HepG2 (cell line): ENCODE measurements around the gene CCR9. TPM values are rescaled to one million over a fixed set of nuclear protein-coding genes. Genes with fewer than 3 reads are reported as not detected.
A peak's percentile ranks its signal among the peaks of the same experiment; 100 is the strongest.

Experiments
- ATAC-seq: fragments of 200-7000 bp; cut with Tn5 transposase; 3 replicates; pipeline ENCODE4 v1.9.1; 2020; ENCODE audit warnings: mild to moderate bottlenecking, moderate library complexity
- BruUV-seq: library from RNA; stranded (reverse); fragments of 400-500 nt; replicated peaks from 2 replicates; lab custom pipeline; 2021; lab: Mats Ljungman, UMichigan
- CTCF ChIA-PET: fragments of 300-600 bp; formaldehyde crosslinking; extraction: SDS; loops from one replicate; lab custom pipeline; 2021; ENCODE audit warnings: low total read pairs, inconsistent platforms, low intra/inter-chr PET ratio; lab: Yijun Ruan, JAX
- POLR2A ChIA-PET: fragments of 350-600 bp; sonication (Branson Sonifier 250); formaldehyde crosslinking; loops from one replicate; lab custom pipeline; 2020; ENCODE audit warnings: antibody characterized with exemption, inconsistent platforms; lab: Yijun Ruan, JAX
- DNase-seq: peaks from one replicate; pipeline ENCODE4 v3.0.0-alpha.2; 2015; ENCODE audit warnings: low spot score
- FAIRE-seq: peaks from 3 replicates; lab custom pipeline; 2011; peaks lifted over from hg19 to GRCh38; lab: Jason Lieb, UNC
- H2AFZ ChIP-seq: one replicate; pipeline ENCODE4 v1.6.1; 2011; ENCODE audit warnings: low read length, inconsistent platforms
- H3K27ac ChIP-seq: fragments of 300-600 bp; 3 replicates; pipeline ENCODE4 v1.8.0; 2011; ENCODE audit warnings: mixed run types, mild to moderate bottlenecking, mixed read lengths, low read length, inconsistent platforms; ENCODE audit not compliant: insufficient read depth; ENCODE audit errors: extremely low read length
- H3K27me3 ChIP-seq, 2 experiments: fragments of 200-600 bp in 1 of 2; 2 replicates in 1 of 2; 3 replicates in 1 of 2; pipeline versions ENCODE4 v1.6.0 to v1.8.0; 2011; ENCODE audit warnings: low read length in 2 of 2, mild to moderate bottlenecking in 2 of 2, moderate library complexity in 2 of 2, inconsistent platforms in 1 of 2; ENCODE audit not compliant: insufficient read depth in 2 of 2, control insufficient read depth in 1 of 2
- H3K36me3 ChIP-seq, 2 experiments: fragments of 200-600 bp in 1 of 2; replicated peaks in 1 of 2; 2 replicates in 1 of 2; 3 replicates in 1 of 2; pipeline versions ENCODE4 v1.5.1 to v1.8.0; 2011; ENCODE audit warnings: low read length in 2 of 2, inconsistent platforms in 1 of 2; ENCODE audit not compliant: insufficient read depth in 2 of 2, control insufficient read depth in 1 of 2
- H3K4me1 ChIP-seq: 2 replicates; pipeline ENCODE4 v1.5.1; 2012; ENCODE audit warnings: low read length, inconsistent platforms; ENCODE audit not compliant: insufficient read depth
- H3K4me2 ChIP-seq: 2 replicates; pipeline ENCODE4 v1.6.0; 2011; ENCODE audit warnings: low read depth, low read length, inconsistent platforms
- H3K4me3 ChIP-seq, 3 experiments: fragments of 200-600 bp in 1 of 3; sonication (generic), shearing (Covaris generic) in 1 of 3; replicated peaks in 1 of 3; 2 replicates each; pipeline ENCODE4 v1.5.1; 2011 to 2016; ENCODE audit warnings: low read length in 3 of 3, inconsistent platforms in 2 of 3, low read depth in 2 of 3, mild to moderate bottlenecking in 2 of 3, control low read depth in 1 of 3, mixed read lengths in 1 of 3; ENCODE audit not compliant: insufficient read depth in 1 of 3
- H3K79me2 ChIP-seq: one replicate; pipeline ENCODE4 v1.6.1; 2011; ENCODE audit warnings: low read length, inconsistent platforms; ENCODE audit not compliant: insufficient read depth
- H3K9ac ChIP-seq: 2 replicates; pipeline ENCODE4 v1.6.0; 2011; ENCODE audit warnings: mild to moderate bottlenecking, low read depth, low read length, inconsistent platforms; ENCODE audit not compliant: insufficient read depth
- H3K9me3 ChIP-seq: 2 replicates; pipeline ENCODE4 v1.5.1; 2012; ENCODE audit warnings: mild to moderate bottlenecking, low read length
- H4K20me1 ChIP-seq: 2 replicates; pipeline ENCODE4 v1.6.0; 2011; ENCODE audit warnings: inconsistent platforms, mild to moderate bottlenecking, low read length, moderate library complexity; ENCODE audit not compliant: insufficient read depth
- CAMTA2 ChIP-seq: sonication (generic); formaldehyde crosslinking; IDR thresholded peaks from 2 replicates; pipeline ENCODE4 v1.4.0; 2020; ENCODE audit warnings: mild to moderate bottlenecking, missing genetic modification reagents, borderline replicate concordance
- GLI4 ChIP-seq: sonication (generic); formaldehyde crosslinking; IDR thresholded peaks from 2 replicates; pipeline ENCODE4 v1.5.1; 2020; ENCODE audit warnings: missing genetic modification reagents, mild to moderate bottlenecking, moderate library complexity, borderline replicate concordance
- KDM5B ChIP-seq: sonication (generic); formaldehyde crosslinking; IDR thresholded peaks from 2 replicates; pipeline ENCODE4 v1.4.0; 2020; ENCODE audit warnings: missing genetic modification reagents, mild to moderate bottlenecking, borderline replicate concordance
- MTF2 ChIP-seq: sonication (generic); formaldehyde crosslinking; IDR thresholded peaks from 2 replicates; pipeline ENCODE4 v1.5.0; 2020; ENCODE audit warnings: missing genetic modification reagents, borderline replicate concordance
- RBAK ChIP-seq: sonication (generic); formaldehyde crosslinking; IDR thresholded peaks from 2 replicates; pipeline ENCODE4 v1.5.1; 2020; ENCODE audit warnings: mild to moderate bottlenecking, missing genetic modification reagents
- SRF ChIP-seq: IDR thresholded peaks from 2 replicates; pipeline ENCODE4 v1.6.1; 2011; ENCODE audit warnings: mild to moderate bottlenecking, low read depth, low read length, moderate library complexity
- TAF1 ChIP-seq: sonication (generic); formaldehyde crosslinking; IDR thresholded peaks from 2 replicates; pipeline ENCODE4 v1.4.0; 2020; ENCODE audit warnings: missing genetic modification reagents
- TMF1 ChIP-seq: sonication (generic); formaldehyde crosslinking; IDR thresholded peaks from 2 replicates; pipeline ENCODE4 v1.8.1; 2022; ENCODE audit warnings: low read depth, missing genetic modification reagents
- ZNF180 ChIP-seq: sonication (generic); formaldehyde crosslinking; IDR thresholded peaks from 2 replicates; pipeline ENCODE4 v1.4.0; 2020; ENCODE audit warnings: low read depth, missing genetic modification reagents, borderline replicate concordance
- ZNF326 ChIP-seq: sonication (generic); formaldehyde crosslinking; IDR thresholded peaks from 2 replicates; pipeline ENCODE4 v1.4.0; 2020; ENCODE audit warnings: missing genetic modification reagents, borderline replicate concordance
- ZNF331 ChIP-seq: sonication (generic); formaldehyde crosslinking; IDR thresholded peaks from 2 replicates; pipeline ENCODE4 v1.4.0; 2020; ENCODE audit warnings: missing genetic modification reagents
- ZNF713 ChIP-seq: sonication (generic); formaldehyde crosslinking; IDR thresholded peaks from 2 replicates; pipeline ENCODE4 v1.4.0; 2020; ENCODE audit warnings: mild to moderate bottlenecking, missing genetic modification reagents
- WGBS: methylation state at CpG from one replicate; pipeline ENCODE4 v1.1.6; 2017; ENCODE audit warnings: low lambda C conversion rate; 5-methylcytosine and 5-hydroxymethylcytosine counted together
- in situ Hi-C: cut with HindIII; loops from 2 replicates; pipeline ENCODE4 v1.10.0; 2017; ENCODE audit warnings: low pct_unique_long_range_greater_than_20kb; ENCODE audit not compliant: extremely low pct_ligation_motif_present
- intact Hi-C: fragments of 100-400 bp; cut with micrococcal nuclease; formaldehyde crosslinking; loops from one replicate; pipeline ENCODE4 v1.10.0; 2022; ENCODE audit not compliant: unreplicated experiment
- polyA plus RNA-seq, 8 experiments: library from polyadenylated mRNA; depleted of rRNA in 3 of 8; stranded (reverse) in 7 of 8; unstranded in 1 of 8; fragments of >200 nt; fragmentation: Illumina TruSeq in 4 of 8; extraction: Trizol in 4 of 8; gene quantifications; 2 replicates each; pipeline versions ENCODE4 v1.2.1 to v1.2.3, GENCODE V29; 2011 to 2016; ENCODE audit warnings: low read depth in 4 of 8, missing spikeins in 1 of 8, mixed read lengths in 1 of 8; ENCODE audit not compliant: insufficient read depth in 1 of 8
- total RNA-seq, 5 experiments: library from RNA; depleted of rRNA; stranded (reverse); fragments of >200 nt; fragmentation: Illumina TruSeq; extraction: Trizol; gene quantifications; 2 replicates each; pipeline ENCODE4 v1.2.3, GENCODE V29; 2016; ENCODE audit warnings: low read depth in 1 of 5
- TF ChIP-seq, protein P1 (sequence below): sonication (generic); formaldehyde crosslinking; IDR thresholded peaks from 2 replicates; pipeline ENCODE4 v1.9.0; 2021; ENCODE audit warnings: missing genetic modification reagents, mild to moderate bottlenecking, borderline replicate concordance
- TF ChIP-seq, protein P2 (sequence below): IDR thresholded peaks from 2 replicates; pipeline ENCODE4 v1.6.1; 2016
- TF ChIP-seq, protein P3 (sequence below): sonication (generic); formaldehyde crosslinking; IDR thresholded peaks from 2 replicates; pipeline ENCODE4 v1.8.0; 2022; ENCODE audit warnings: missing genetic modification reagents, mild to moderate bottlenecking, inconsistent platforms, borderline replicate concordance

The CCR9 gene
- total and polyA plus RNA-seq, 2 of the 13 experiments (the other 11 are each of a cell fraction or from before 2014, with no cell fraction given), result not detected

DNA sequence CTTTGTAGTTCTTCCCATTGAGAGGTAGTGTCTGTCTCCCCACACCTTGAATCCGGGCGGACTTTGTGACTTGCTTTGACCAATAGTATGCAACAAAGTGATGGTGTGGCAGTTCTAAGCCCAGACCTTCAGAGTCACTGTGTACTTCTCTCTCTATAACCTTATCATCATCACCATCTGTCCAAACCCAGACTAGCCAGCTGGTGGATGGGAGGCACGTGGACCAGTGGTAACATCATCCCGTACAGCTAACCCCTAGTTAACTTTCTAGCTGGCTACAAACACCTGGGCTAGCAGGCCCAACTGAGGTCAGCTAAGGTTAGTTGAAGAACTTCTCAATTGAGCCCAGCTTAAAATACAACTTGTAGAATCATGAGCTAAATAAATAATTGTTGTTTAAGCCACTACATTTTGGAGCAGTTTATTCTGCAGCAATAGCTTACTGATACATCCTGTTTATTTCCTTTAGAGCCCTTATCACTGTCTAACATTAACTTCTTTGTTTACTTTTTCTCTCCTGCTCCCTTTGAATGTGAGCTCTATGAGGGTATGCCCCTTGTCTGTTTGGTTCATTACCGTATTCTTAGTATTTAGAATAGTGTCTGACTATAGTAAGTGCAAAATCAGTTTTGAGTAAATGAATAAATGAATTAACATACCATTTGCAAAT lies 11.5 kb upstream of the CCR9 start:
- CTCF ChIA-PET, result no interaction called here

DNA sequence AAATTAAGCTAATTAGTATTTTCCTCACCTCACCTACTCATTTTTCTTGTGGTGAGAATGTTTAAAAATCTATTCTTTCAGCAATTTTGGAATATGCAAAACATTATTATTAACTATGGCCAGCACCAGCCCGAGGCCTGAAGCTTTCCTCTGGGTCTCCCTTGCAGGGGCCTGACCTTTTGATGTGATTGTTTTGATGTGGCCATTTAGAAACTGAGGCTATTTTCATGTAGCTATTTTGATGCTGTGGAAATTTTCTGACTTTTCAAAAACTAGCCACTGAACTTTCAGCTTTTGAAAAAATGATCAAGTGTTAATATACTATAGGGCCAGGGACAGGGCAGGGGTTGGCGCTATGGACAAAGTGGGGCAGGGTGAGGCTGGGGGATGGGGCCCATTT lies 8.2 kb upstream of the CCR9 start:
- ChIA-PET CTCF (no interaction called here), POLR2A (no interaction called here)
- no TSS peak for BruUV-seq
- Histone ChIP-seq H3K36me3 (no peaks in the 10 kb centered on the region), H3K27me3 (peaks cover 0 to 3% of the 10 kb centered on the region in 2 experiments; a peak in 1 of 5 replicates), H3K79me2 (no peaks in the 10 kb centered on the region), H4K20me1 (no peaks in the 10 kb centered on the region), H3K27ac (no peak overlapping the region), H3K9me3 (no peaks in the 10 kb centered on the region), H2AFZ (no peak overlapping the region), H3K9ac (no peak overlapping the region), H3K4me1 (peaks cover 14% of the 10 kb centered on the region), H3K4me2 (no peak overlapping the region), H3K4me3 (no peak overlapping the region)
- intact Hi-C loops, result no loop called here
- ATAC-seq (no peak), FAIRE-seq (no peak), DNase-seq (no peak)
- 47% methylated on average over 2 of the region's 2 CpGs for WGBS
- in situ Hi-C loops, result no loop called here
- no peak for TF ChIP-seq GLI4
- no peak for TF ChIP-seq TAF1
- no peak for TF ChIP-seq ZNF331 (CRISPR knock-in tag)
- no peak for TF ChIP-seq MTF2 (CRISPR knock-in tag)
- TF ChIP-seq ZNF180 (CRISPR knock-in tag), result no peak
- TF ChIP-seq, protein P1, sequence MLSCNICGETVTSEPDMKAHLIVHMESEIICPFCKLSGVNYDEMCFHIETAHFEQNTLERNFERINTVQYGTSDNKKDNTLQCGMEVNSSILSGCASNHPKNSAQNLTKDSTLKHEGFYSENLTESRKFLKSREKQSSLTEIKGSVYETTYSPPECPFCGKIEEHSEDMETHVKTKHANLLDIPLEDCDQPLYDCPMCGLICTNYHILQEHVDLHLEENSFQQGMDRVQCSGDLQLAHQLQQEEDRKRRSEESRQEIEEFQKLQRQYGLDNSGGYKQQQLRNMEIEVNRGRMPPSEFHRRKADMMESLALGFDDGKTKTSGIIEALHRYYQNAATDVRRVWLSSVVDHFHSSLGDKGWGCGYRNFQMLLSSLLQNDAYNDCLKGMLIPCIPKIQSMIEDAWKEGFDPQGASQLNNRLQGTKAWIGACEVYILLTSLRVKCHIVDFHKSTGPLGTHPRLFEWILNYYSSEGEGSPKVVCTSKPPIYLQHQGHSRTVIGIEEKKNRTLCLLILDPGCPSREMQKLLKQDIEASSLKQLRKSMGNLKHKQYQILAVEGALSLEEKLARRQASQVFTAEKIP (CRISPR knock-in tag), result no peak
- TF ChIP-seq ZNF326 (CRISPR knock-in tag), result no peak
- no peak for TF ChIP-seq CAMTA2
- no peak for TF ChIP-seq SRF
- TF ChIP-seq, all 625 proteins: peak for 0

More for the DNA sequence above, 11.5 kb upstream of the CCR9 start:
- Histone ChIP-seq H3K4me3 (no peak overlapping the region), H3K27ac (no peak overlapping the region), H4K20me1 (no peaks in the 10 kb centered on the region), H3K36me3 (no peaks in the 10 kb centered on the region), H3K27me3 (peaks cover 0 to 3% of the 10 kb centered on the region in 2 experiments; a peak in 1 of 5 replicates), H3K9me3 (no peaks in the 10 kb centered on the region), H3K9ac (no peak overlapping the region), H3K4me1 (peaks cover 14% of the 10 kb centered on the region), H3K4me2 (no peak overlapping the region), H2AFZ (no peak overlapping the region), H3K79me2 (no peaks in the 10 kb centered on the region)
- POLR2A ChIA-PET, result no interaction called here
- TF ChIP-seq, protein P2, sequence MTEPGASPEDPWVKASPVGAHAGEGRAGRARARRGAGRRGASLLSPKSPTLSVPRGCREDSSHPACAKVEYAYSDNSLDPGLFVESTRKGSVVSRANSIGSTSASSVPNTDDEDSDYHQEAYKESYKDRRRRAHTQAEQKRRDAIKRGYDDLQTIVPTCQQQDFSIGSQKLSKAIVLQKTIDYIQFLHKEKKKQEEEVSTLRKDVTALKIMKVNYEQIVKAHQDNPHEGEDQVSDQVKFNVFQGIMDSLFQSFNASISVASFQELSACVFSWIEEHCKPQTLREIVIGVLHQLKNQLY, result no peak
- peak; percentile 75; the same call in 1 of the 2 replicates for TF ChIP-seq RBAK (CRISPR knock-in tag)
- no peak for TF ChIP-seq TAF1
- TF ChIP-seq KDM5B (CRISPR knock-in tag), result no peak
- no peak for TF ChIP-seq TMF1
- TF ChIP-seq ZNF713 (CRISPR knock-in tag), result no peak
- TF ChIP-seq, protein P3, sequence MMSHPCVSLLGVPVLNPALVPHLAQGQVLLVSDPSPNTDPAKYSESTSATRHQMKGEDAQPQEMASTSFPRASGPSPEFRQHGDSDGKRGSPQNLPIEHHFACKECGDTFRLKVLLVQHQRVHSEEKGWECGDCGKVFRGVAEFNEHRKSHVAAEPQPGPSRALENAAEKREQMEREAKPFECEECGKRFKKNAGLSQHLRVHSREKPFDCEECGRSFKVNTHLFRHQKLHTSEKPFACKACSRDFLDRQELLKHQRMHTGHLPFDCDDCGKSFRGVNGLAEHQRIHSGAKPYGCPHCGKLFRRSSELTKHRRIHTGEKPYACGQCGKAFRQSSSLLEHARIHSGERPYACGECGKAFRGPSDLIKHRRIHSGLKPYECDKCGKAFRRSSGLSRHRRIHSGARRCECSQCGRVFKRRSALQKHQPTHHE (CRISPR knock-in tag), result no peak
- no TSS peak for BruUV-seq
- ATAC-seq (no peak), DNase-seq (no peak), FAIRE-seq (no peak)
- in situ Hi-C loops (no loop called here), intact Hi-C loops (no loop called here)
- 30% methylated on average over 5 of the region's 5 CpGs for WGBS
